ENCODE data around the gene NR2F1-AS1. TPM values are rescaled to one million over a fixed set of nuclear protein-coding genes. Genes with fewer than 3 reads are reported as not detected.

NR2F1-AS1 gene
- total RNA-seq, 2 experiments from 2014 or later = not detected

GRCh38 chr5:93601802-93602155 lies 20.8 kb upstream of the NR2F1-AS1 start:
- intact Hi-C loops (cut with micrococcal nuclease) = loop anchor here (2.0 kb wide), 2 partner anchors 15 to 31 kb away; no protein-coding TSS in a partner anchor
- DNase-seq = no peak
- Mint-ChIP-seq H3K4me1 (ENCODE audit: low read depth) (peaks cover 3% of the 10 kb centered on the region), H3K4me3 (no peak overlapping the region), H3K36me3 (peaks cover 3% of the 10 kb centered on the region), H3K27ac (no peak overlapping the region), H3K9me3 (no peaks in the 10 kb centered on the region), H3K27me3 (peaks cover 51% of the 10 kb centered on the region)
- CTCF ChIA-PET = interaction anchor here (0.7 to 1.8 kb wide), 4 partner anchors 15 to 20 kb away, joined by 3 to 6 read pairs (median 4); partner anchors contain the start of gene NR2F1
- POLR2A ChIA-PET = interaction anchor here (0.9 kb wide), 1 partner anchor 30 kb away, joined by 3 read pairs; no protein-coding TSS in a partner anchor

GRCh38 chr5:93601071-93601801 lies 20.2 kb upstream of the NR2F1-AS1 start:
- Mint-ChIP-seq H3K9me3 (peaks cover under 1% of the 10 kb centered on the region), H3K27ac (no peak overlapping the region), H3K4me1 (ENCODE audit: low read depth) (peaks cover 3% of the 10 kb centered on the region), H3K36me3 (peaks cover 3% of the 10 kb centered on the region), H3K27me3 (peaks cover 52% of the 10 kb centered on the region), H3K4me3 (no peak overlapping the region)
- ChIA-PET POLR2A (no interaction called here), CTCF (interaction anchor here (0.7 to 1.8 kb wide), 4 partner anchors 14 to 21 kb away, joined by 3 to 6 read pairs (median 4); partner anchors contain the start of gene NR2F1)
- intact Hi-C loops (cut with micrococcal nuclease) = loop anchor here (2.0 kb wide), 1 partner anchor 14 kb away; no protein-coding TSS in a partner anchor
- DNase-seq = no peak

- Mint-ChIP-seq H3K4me3 (no peak overlapping the region), H3K27me3 (peaks cover 55% of the 10 kb centered on the region), H3K36me3 (peaks cover 6% of the 10 kb centered on the region), H3K4me1 (ENCODE audit: low read depth) (peaks cover 5% of the 10 kb centered on the region), H3K9me3 (peaks cover 4% of the 10 kb centered on the region), H3K27ac (no peak overlapping the region)
- ChIA-PET CTCF (interaction anchor here (1.3 to 1.8 kb wide), 3 partner anchors 14 to 201 kb away, joined by 4 to 7 read pairs (median 6); no protein-coding TSS in a partner anchor), POLR2A (no interaction called here)
- intact Hi-C loops (cut with micrococcal nuclease) = loop anchor here (2.0 kb wide), 1 partner anchor 14 kb away; no protein-coding TSS in a partner anchor
- no peak for DNase-seq
Observed at GRCh38 chr5:93600409-93601070, 19.5 kb upstream of the NR2F1-AS1 start.

- peaks cover 55% of the 10 kb centered on the region for H3K27me3 Mint-ChIP-seq
- POLR2A ChIA-PET = no interaction called here
Observed at GRCh38 chr5:93599399-93600120, 18.5 kb upstream of the NR2F1-AS1 start.

GRCh38 chr5:93599001-93599379 lies 18.0 kb upstream of the NR2F1-AS1 start:
- H3K36me3 Mint-ChIP-seq = peaks cover 6% of the 10 kb centered on the region
- DNase-seq = no peak
- peaks cover 8% of the 10 kb centered on the region for H3K4me1 Mint-ChIP-seq (ENCODE audit: low read depth)
- intact Hi-C loops (cut with micrococcal nuclease) = no loop called here
- H3K4me3 Mint-ChIP-seq = no peak overlapping the region
- POLR2A ChIA-PET = no interaction called here
- no peak overlapping the region for H3K27ac Mint-ChIP-seq
- CTCF ChIA-PET = interaction anchor here (1.8 to 1.9 kb wide), 2 partner anchors 9 to 202 kb away, joined by 7 to 9 read pairs; no protein-coding TSS in a partner anchor
- H3K9me3 Mint-ChIP-seq = peaks cover 4% of the 10 kb centered on the region
- peaks cover 59% of the 10 kb centered on the region for H3K27me3 Mint-ChIP-seq

More at GRCh38 chr5:93599399-93600120, 18.5 kb upstream of the NR2F1-AS1 start:
- peaks cover 4% of the 10 kb centered on the region for H3K9me3 Mint-ChIP-seq
- peaks cover 8% of the 10 kb centered on the region for H3K4me1 Mint-ChIP-seq (ENCODE audit: low read depth)
- H3K27ac Mint-ChIP-seq = no peak overlapping the region
- CTCF ChIA-PET = interaction anchor here (1.8 to 1.9 kb wide), 2 partner anchors 9 to 201 kb away, joined by 7 to 9 read pairs; no protein-coding TSS in a partner anchor
- DNase-seq = no peak
- H3K36me3 Mint-ChIP-seq = peaks cover 6% of the 10 kb centered on the region
- no peak overlapping the region for H3K4me3 Mint-ChIP-seq
- intact Hi-C loops (cut with micrococcal nuclease) = loop anchor here (2.0 kb wide), 1 partner anchor 13 kb away; no protein-coding TSS in a partner anchor

GRCh38 chr5:93598091-93599000 lies 17.3 kb upstream of the NR2F1-AS1 start:
- H3K9me3 Mint-ChIP-seq = peaks cover 4% of the 10 kb centered on the region
- no peak overlapping the region for H3K27ac Mint-ChIP-seq
- peaks cover 61% of the 10 kb centered on the region for H3K27me3 Mint-ChIP-seq
- no peak for DNase-seq
- ChIA-PET POLR2A (no interaction called here), CTCF (interaction anchor here (1.1 to 1.9 kb wide), 3 partner anchors 10 to 203 kb away, joined by 3 to 9 read pairs (median 7); no protein-coding TSS in a partner anchor)
- H3K4me1 Mint-ChIP-seq (ENCODE audit: low read depth) = peaks cover 11% of the 10 kb centered on the region
- no peak overlapping the region for H3K4me3 Mint-ChIP-seq
- peaks cover 3% of the 10 kb centered on the region for H3K36me3 Mint-ChIP-seq
- intact Hi-C loops (cut with micrococcal nuclease) = no loop called here

DNA sequence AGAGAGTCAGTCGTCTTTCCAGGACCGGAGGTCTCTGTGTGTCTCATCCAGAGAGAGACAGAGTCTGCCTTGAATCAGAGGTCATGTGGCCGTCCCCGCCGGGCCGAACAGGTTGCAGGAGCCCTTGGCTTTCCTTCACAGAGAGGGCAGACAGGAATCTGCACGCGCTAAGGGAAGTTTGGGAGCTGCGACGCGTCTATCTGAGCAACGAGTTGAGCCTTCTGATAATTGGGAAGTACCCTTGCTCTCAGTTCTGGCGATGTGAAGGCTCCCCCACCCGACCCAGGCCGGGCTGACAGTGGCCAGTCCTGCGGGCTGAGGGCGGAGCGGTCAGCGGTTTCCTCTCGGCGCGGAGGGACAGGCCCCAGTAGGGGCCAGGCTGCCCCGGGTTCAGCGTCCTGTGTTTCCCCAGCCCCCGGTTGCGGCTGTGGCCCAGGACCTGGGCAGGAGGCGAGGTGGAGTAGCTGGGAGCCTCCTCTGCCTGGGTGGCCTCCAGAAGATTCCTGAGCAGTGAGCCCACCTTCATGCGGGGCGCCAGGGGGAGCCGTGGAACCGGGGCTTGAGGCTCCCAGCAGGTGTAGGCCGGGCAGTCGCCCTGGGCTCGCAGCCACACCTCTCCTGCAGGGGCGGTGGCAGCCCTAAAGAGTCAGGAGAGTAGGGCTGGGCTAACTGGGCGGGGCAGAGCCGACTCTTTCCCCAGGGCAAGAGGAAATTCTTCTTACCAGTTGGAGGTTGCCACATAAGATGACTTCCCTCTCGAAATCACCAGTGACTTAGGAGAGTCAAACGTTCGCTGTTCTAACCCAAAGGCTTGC lies 15.9 kb upstream of the NR2F1-AS1 start:
- no peak for DNase-seq
- Mint-ChIP-seq H3K9me3 (peaks cover 4% of the 10 kb centered on the region), H3K27ac (no peak overlapping the region), H3K4me1 (ENCODE audit: low read depth) (peaks cover 11% of the 10 kb centered on the region), H3K36me3 (peaks cover 3% of the 10 kb centered on the region), H3K4me3 (no peak overlapping the region), H3K27me3 (peaks cover 56% of the 10 kb centered on the region)
- intact Hi-C loops (cut with micrococcal nuclease) = no loop called here
- CTCF ChIA-PET = interaction anchor here (1.1 kb wide), 1 partner anchor 205 kb away, joined by 3 read pairs; no protein-coding TSS in a partner anchor
- POLR2A ChIA-PET = no interaction called here

DNA sequence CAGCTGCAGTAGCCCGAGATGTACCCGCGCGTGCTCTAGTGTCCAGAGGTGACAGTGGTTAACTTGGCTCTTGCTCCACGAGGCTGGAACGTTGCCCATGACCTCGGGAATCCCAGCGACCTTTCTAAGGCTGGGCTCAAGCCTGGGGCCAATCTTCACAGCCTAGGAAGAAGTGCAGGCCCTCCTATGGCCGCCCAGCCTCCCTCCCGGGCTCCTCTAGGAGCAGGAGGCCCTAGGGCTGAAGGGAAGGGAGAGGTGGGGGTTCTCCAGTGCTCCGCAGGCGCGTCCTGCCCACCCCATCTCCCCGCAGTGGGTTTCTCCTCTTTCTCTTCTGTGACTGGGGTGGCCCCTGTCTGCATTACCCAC lies 15.3 kb upstream of the NR2F1-AS1 start:
- peaks cover 11% of the 10 kb centered on the region for H3K4me1 Mint-ChIP-seq (ENCODE audit: low read depth)
- ChIA-PET CTCF (no interaction called here), POLR2A (no interaction called here)
- intact Hi-C loops (cut with micrococcal nuclease) = no loop called here
- peaks cover 55% of the 10 kb centered on the region for H3K27me3 Mint-ChIP-seq
- no peak overlapping the region for H3K27ac Mint-ChIP-seq
- no peak for DNase-seq
- H3K4me3 Mint-ChIP-seq = no peak overlapping the region
- peaks cover 4% of the 10 kb centered on the region for H3K9me3 Mint-ChIP-seq
- peaks cover 3% of the 10 kb centered on the region for H3K36me3 Mint-ChIP-seq

DNA sequence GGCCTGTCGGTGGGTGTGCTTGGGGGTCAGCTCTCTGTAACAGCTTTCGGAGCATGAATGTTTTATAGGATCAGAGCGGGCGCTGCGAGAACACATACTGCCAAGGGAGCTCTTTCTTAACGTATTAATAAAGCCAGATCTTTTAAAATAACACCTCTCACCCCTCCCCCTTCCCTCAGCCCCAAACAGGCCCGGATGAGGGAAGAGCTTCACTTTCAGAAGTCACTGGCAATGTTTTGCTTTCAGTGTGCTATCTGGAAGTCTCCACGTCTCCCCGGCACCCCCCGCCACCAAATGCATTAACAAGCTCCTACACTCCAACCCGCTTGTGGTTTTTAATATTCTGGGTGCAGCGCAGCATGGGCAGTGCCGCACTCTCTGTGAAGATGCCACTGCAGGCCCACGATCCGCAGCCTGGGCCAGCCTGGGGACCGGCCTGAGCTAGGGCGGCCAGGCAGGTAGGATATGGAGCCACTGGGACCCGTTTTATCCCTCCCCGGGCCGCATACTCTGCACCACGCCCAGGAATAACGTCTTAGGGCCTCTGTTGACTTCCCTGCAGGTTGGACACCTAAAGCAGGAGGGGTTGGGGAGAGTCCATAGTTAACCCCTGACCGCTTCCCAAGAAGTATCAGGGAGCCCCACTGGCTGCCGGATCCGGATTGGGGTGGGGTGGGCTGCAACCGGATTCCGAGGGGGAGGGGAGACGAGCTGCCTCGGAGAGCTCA lies 14.6 kb upstream of the NR2F1-AS1 start:
- Mint-ChIP-seq H3K4me1 (ENCODE audit: low read depth) (peaks cover 11% of the 10 kb centered on the region), H3K27me3 (peaks cover 59% of the 10 kb centered on the region), H3K27ac (no peak overlapping the region), H3K4me3 (no peak overlapping the region), H3K36me3 (peaks cover 3% of the 10 kb centered on the region), H3K9me3 (peaks cover 4% of the 10 kb centered on the region)
- POLR2A ChIA-PET = no interaction called here
- CTCF ChIA-PET = interaction anchor here (0.7 kb wide), 1 partner anchor 9 kb away, joined by 3 read pairs; no protein-coding TSS in a partner anchor
- intact Hi-C loops (cut with micrococcal nuclease) = loop anchor here (1.0 kb wide), 1 partner anchor 9 kb away; no protein-coding TSS in a partner anchor
- DNase-seq = no peak

All from activated CD4-positive, alpha-beta memory T cell treated with anti-CD3 and anti-CD28 coated beads for 36 hours (primary cell).